ENCODE data around the gene SCN3A.

Gene SCN3A

GRCh38 chr2:165044505-165045303 is 159.1 kb downstream of the SCN3A start:
- peak; percentile 2 for DNase-seq

Data from fibroblast of upper back skin (primary cell).